Heart right ventricle (tissue), 16 donors: ENCODE measurements around the gene IGF1R. TPM values are rescaled to one million over a fixed set of nuclear protein-coding genes. Genes with fewer than 3 reads are reported as not detected.

Experiments
- ATAC-seq, 8 donors: fragments of 200-7000 bp; cut with Tn5 transposase; one replicate each; pipeline ENCODE4 v1.9.1; 2020; ENCODE audit warnings: mild to moderate bottlenecking in 8 of 8, moderate library complexity in 8 of 8, moderate number of reproducible peaks in 1 of 8
- DNase-seq, 2 donors: peaks; one replicate each; pipeline ENCODE4 v3.0.0-alpha.2; 2020
- H3K27ac ChIP-seq, 10 donors: fragments of 200-600 bp; sonication (generic) in 2 of 10; one replicate each; pipeline versions ENCODE4 v1.5.0 to v1.8.0; 2020 to 2022; ENCODE audit warnings: mild to moderate bottlenecking in 3 of 10
- H3K27me3 ChIP-seq, 7 donors: fragments of 200-600 bp; one replicate each; pipeline ENCODE4 v1.8.0; 2021 to 2022; ENCODE audit warnings: mild to moderate bottlenecking in 2 of 7
- H3K36me3 ChIP-seq, 9 donors: fragments of 200-600 bp; sonication (generic) in 1 of 9; one replicate each; pipeline versions ENCODE4 v1.5.0 to v1.8.0; 2020 to 2022; ENCODE audit warnings: mild to moderate bottlenecking in 2 of 9
- H3K4me1 ChIP-seq, 9 donors: fragments of 200-600 bp; sonication (generic) in 1 of 9; one replicate each; pipeline versions ENCODE4 v1.5.0 to v1.8.0; 2020 to 2022; ENCODE audit warnings: mild to moderate bottlenecking in 4 of 9
- H3K4me3 ChIP-seq, 10 donors: fragments of 200-600 bp; sonication (generic) in 2 of 10; one replicate each; pipeline versions ENCODE4 v1.5.0 to v1.8.0; 2020 to 2022; ENCODE audit warnings: mild to moderate bottlenecking in 7 of 10, moderate library complexity in 2 of 10
- H3K9me3 ChIP-seq, 11 donors: fragments of 200-600 bp in 10 of 11; sonication (generic) in 2 of 11; one replicate each; pipeline versions ENCODE4 v1.5.0 to v1.8.0; 2013 to 2022; ENCODE audit warnings: mild to moderate bottlenecking in 2 of 11, control low read depth in 1 of 11, moderate library complexity in 1 of 11
- WGBS, 2 donors: extraction: QIAGEN DNeasy Blood & Tissue Kit; methylation state at CpG; one replicate each; pipeline ENCODE4 v1.1.7; 2013; ENCODE audit warnings: inconsistent platforms in 1 of 2; 5-methylcytosine and 5-hydroxymethylcytosine counted together
- intact Hi-C, 10 donors: fragments of 100-400 bp; cut with DNase I; formaldehyde crosslinking; loops; one replicate each; pipeline versions ENCODE4 v1.11.1 to v1.14.2; 2022
- polyA plus RNA-seq, 2 donors: library from polyadenylated mRNA; stranded (reverse); fragments of 200-250 nt; gene quantifications; one replicate each; pipeline ENCODE4 v1.2.3, GENCODE V29; 2013
- total RNA-seq, 10 donors: library from RNA; stranded (reverse); fragmentation: NEBNext Ultra II Directional in 3 of 10; extraction: Animal tissue kit (Norgen Biotek cat#: 25700) in 3 of 10; gene quantifications; one replicate each; pipeline versions ENCODE4 v1.2.1 to v1.2.4, GENCODE V29; 2021 to 2023
- TF ChIP-seq, protein P1 (sequence below), 9 donors: fragments of 200-600 bp; sonication (generic) in 2 of 9; IDR thresholded peaks; one replicate each; pipeline versions ENCODE4 v1.5.0 to v1.8.0; 2021 to 2022; ENCODE audit warnings: antibody characterized with exemption in 9 of 9, mild to moderate bottlenecking in 5 of 9, moderate library complexity in 1 of 9
- donor health status: Arrhythmogenic right ventricular cardiomyopathy.
- donor health status: ischemic (EF 13 %, LVEDD 7.1; RV severe dilation, severe dysfunction).
- donor health status: healthy with polysubstance abuse.
- donor health status: DM: no; HTN: yes; CAD: no.
- donor health status: DM: no; HTN: no; CAD: no.
- donor health status: ischemic (EF 25% LVEDD 6.9; RV normal size, moderate dysfunction).
- donor health status: ischemic (EF 25% LVEDD 5.7; RV mildly dilated, moderate dysfunction).
- donor health status: healthy.
- donor health status: DM: yes; HTN: yes; CAD: no.
- donor health status: Ischemic cardiomyopathy.
- donor health status: ischemic (EF 35%, LVEDD 5.7; RV mildly dilated, moderate dysfunction).
- donor health status: nonischemic (EF 11% LVEDD 7.7; RV severe dilation, severe dysfunction).
- donor health status: DM: yes; HTN: yes; CAD: no.
- donor health status: PGD.
- donor health status: ischemic (EF 29% LVEDD 5.4; RV normal size, mild dysfunction).
- donor health status: nonischemic (EF 23%, LVEDD 6.1; RV moderate dilation, normal function).

Gene IGF1R
- total and polyA plus RNA-seq, 12 donors: 3.4 to 88.2 (median 45.9) TPM

DNA sequence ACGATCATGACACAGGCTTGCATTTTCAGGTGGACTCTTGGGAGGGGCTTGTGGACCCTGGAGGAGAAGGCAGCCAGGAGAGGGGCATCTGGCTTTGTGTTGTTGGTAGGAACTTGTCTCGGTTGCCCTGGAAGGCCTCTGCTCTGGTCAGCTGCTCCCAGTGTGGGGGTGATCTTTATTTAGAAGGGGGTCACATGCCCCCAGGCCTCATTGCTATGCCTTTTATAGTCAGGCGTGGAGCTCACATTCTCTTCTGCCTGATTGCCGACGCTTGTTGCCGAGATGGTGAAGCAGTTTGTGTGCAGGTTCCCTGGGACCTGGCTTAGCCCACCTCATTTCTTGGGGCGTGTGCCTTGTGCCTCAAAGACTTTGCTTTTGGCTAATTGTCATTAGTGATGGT lies 66.6 kb downstream of the IGF1R start:
- Histone ChIP-seq H3K4me1 (peaks cover 22 to 78% (median 58%) of the 10 kb centered on the region in 9 donors), H3K4me3 (no peak overlapping the region), H3K27me3 (no peaks in the 10 kb centered on the region), H3K27ac (peak overlapping the region; percentile 60 to 90 (median 86)), H3K9me3 (peaks cover 0 to 16% (median 0%) of the 10 kb centered on the region in 11 donors), H3K36me3 (peaks cover 0 to 22% (median 0%) of the 10 kb centered on the region in 9 donors)
- ATAC-seq (peak; percentile 61 to 90 (median 82)), DNase-seq (peak in 1 of 2 donors; percentile 74)
- TF ChIP-seq, protein P1, sequence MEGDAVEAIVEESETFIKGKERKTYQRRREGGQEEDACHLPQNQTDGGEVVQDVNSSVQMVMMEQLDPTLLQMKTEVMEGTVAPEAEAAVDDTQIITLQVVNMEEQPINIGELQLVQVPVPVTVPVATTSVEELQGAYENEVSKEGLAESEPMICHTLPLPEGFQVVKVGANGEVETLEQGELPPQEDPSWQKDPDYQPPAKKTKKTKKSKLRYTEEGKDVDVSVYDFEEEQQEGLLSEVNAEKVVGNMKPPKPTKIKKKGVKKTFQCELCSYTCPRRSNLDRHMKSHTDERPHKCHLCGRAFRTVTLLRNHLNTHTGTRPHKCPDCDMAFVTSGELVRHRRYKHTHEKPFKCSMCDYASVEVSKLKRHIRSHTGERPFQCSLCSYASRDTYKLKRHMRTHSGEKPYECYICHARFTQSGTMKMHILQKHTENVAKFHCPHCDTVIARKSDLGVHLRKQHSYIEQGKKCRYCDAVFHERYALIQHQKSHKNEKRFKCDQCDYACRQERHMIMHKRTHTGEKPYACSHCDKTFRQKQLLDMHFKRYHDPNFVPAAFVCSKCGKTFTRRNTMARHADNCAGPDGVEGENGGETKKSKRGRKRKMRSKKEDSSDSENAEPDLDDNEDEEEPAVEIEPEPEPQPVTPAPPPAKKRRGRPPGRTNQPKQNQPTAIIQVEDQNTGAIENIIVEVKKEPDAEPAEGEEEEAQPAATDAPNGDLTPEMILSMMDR (IDR thresholded peaks at IDR 0.05): no peak
- 54 to 59% methylated on average over 7 of the region's 7 CpGs for WGBS, 2 donors
- intact Hi-C loops: loop anchor here in 2 of 10 donors (5.0 kb wide), 2 partner anchors 43 to 62 kb away; no protein-coding TSS in a partner anchor

DNA sequence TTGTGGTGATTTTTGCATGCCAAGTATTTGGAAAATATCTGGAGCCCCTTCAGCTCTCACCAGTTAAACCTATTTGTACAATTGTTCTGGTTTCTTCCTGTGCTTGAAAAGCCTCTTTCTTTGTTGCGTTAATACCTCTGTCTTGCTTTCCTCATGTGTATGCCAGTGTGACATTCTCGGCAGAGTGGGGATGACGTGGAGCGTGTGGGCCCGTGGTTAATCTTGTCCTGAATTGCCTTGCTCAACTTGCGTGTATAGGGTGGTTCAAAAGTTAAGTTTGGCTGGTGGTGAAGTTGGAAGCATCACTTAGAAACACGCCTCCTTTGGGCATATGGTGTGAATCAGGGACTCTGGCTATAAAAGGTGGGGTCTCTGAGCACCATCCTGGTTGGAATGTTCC lies 67.1 kb downstream of the IGF1R start:
- WGBS, 2 donors: 55 to 63% methylated on average over 7 of the region's 7 CpGs
- peaks cover 0 to 16% (median 0%) of the 10 kb centered on the region in 11 donors for H3K9me3 ChIP-seq
- H3K27me3 ChIP-seq: no peaks in the 10 kb centered on the region
- DNase-seq (no peak), ATAC-seq (peak in 7 of 8 donors; percentile 27 to 83 (median 73))
- no peak overlapping the region for H3K4me3 ChIP-seq
- peaks cover 22 to 83% (median 59%) of the 10 kb centered on the region in 9 donors for H3K4me1 ChIP-seq
- H3K36me3 ChIP-seq: peaks cover 0 to 17% (median 0%) of the 10 kb centered on the region in 9 donors
- intact Hi-C loops: loop anchor here in 1 of 10 donors (5.0 kb wide), 1 partner anchor 62 kb away; no protein-coding TSS in a partner anchor
- TF ChIP-seq, protein P1 (IDR thresholded peaks at IDR 0.05): no peak
- H3K27ac ChIP-seq: peak overlapping the region; percentile 60 to 90 (median 86)

DNA sequence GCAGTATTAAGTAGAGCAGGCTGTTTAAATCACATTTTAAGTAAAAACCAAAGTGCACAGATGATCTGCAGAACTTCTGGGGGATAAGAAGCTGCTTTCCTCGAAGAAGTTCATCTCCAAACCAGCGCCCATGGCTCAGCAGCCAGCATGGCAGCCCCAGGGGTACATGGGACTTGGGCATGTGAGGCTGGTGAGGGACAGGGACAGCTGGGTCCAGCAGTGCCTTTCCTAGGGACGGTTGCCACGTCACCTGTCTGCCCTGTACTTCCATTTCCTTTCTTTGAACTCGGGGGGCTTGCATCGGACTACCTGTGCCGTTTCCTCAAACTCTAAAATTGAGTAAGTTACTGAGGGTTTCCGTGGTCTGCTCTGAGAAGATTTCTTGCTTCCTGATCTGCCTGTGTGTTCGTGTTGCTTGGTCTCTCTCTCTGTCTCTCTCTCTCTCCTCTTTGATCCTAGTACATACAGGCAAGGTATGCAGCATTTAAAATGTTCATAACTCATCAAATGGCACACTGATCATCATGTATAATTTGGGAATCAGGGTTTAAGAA lies 67.6 kb downstream of the IGF1R start:
- Histone ChIP-seq H3K4me1 (peaks cover 22 to 88% (median 65%) of the 10 kb centered on the region in 9 donors), H3K27ac (peak overlapping the region; percentile 60 to 90 (median 86)), H3K27me3 (no peaks in the 10 kb centered on the region), H3K9me3 (peaks cover 0 to 14% (median 0%) of the 10 kb centered on the region in 11 donors), H3K4me3 (no peak overlapping the region), H3K36me3 (peaks cover 0 to 11% (median 0%) of the 10 kb centered on the region in 9 donors)
- intact Hi-C loops: loop anchor here in 1 of 10 donors (5.0 kb wide), 1 partner anchor 61 kb away; no protein-coding TSS in a partner anchor
- DNase-seq (no peak), ATAC-seq (no peak)
- whole genome bisulfite sequencing, 2 donors: 73 to 76% methylated on average over 9 of the region's 9 CpGs
- TF ChIP-seq, protein P1 (IDR thresholded peaks at IDR 0.05): no peak

DNA sequence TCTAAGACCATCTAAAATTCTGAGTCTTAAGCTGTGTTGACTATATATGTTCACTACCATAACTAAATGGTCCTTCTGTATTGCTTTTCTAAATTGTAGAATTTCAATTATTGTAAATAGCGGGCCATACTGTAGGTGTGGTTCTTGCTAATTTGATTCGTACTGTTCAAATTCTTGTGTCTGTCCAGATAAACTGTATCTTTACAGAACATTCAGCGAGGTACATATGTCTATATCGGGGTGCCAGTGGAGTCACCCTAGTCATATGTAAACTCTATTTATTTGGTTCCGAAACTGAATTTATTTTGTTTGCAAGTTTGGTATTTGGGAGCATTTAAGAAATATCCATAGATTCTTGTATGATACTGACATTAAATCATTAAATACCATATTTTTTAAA lies 69.0 kb downstream of the IGF1R start:
- DNase-seq (no peak), ATAC-seq (no peak)
- H3K27me3 ChIP-seq: no peaks in the 10 kb centered on the region
- intact Hi-C loops: loop anchor here in 1 of 10 donors (5.0 kb wide), 1 partner anchor 60 kb away; no protein-coding TSS in a partner anchor
- no peaks in the 10 kb centered on the region for H3K36me3 ChIP-seq
- H3K4me1 ChIP-seq: peaks cover 22 to 99% (median 67%) of the 10 kb centered on the region in 9 donors
- peak overlapping the region in 5 of 10 donors; percentile 47 to 90 (median 87) for H3K27ac ChIP-seq
- TF ChIP-seq, protein P1 (IDR thresholded peaks at IDR 0.05): no peak
- 93 to 96% methylated on average over 5 of the region's 5 CpGs for WGBS, 2 donors
- no peaks in the 10 kb centered on the region for H3K9me3 ChIP-seq
- H3K4me3 ChIP-seq: no peak overlapping the region
